ENCODE measurements around the gene NTM.

NTM gene

GRCh38 chr11:131373095-131373725, 2.8 kb downstream of the NTM start:
- DNase-seq = no peak

GRCh38 chr11:131373756-131374155, 3.3 kb downstream of the NTM start:
- no peak for DNase-seq

GRCh38 chr11:131375421-131375820, 5.0 kb downstream of the NTM start:
- no peak for DNase-seq

- DNase-seq = no peak
Measured at GRCh38 chr11:131375915-131376314, 5.5 kb downstream of the NTM start.

GRCh38 chr11:131378931-131379330, 8.5 kb downstream of the NTM start:
- no peak for DNase-seq

GRCh38 chr11:131385763-131386390, 15.5 kb downstream of the NTM start:
- no peak for DNase-seq

- DNase-seq = no peak
Measured at GRCh38 chr11:131386408-131386807, 16.0 kb downstream of the NTM start.

- no peak for DNase-seq
Measured at GRCh38 chr11:131388030-131388429, 17.6 kb downstream of the NTM start.

- DNase-seq = no peak
Measured at GRCh38 chr11:131389582-131389981, 19.2 kb downstream of the NTM start.

- no peak for DNase-seq
Measured at GRCh38 chr11:131391176-131391575, 20.8 kb downstream of the NTM start.

GRCh38 chr11:131392528-131393255, 22.3 kb downstream of the NTM start:
- no peak for DNase-seq

- DNase-seq = no peak
Measured at GRCh38 chr11:131393691-131394090, 23.3 kb downstream of the NTM start.

GRCh38 chr11:131397675-131398074, 27.3 kb downstream of the NTM start:
- no peak for DNase-seq

GRCh38 chr11:131402040-131402439, 31.6 kb downstream of the NTM start:
- DNase-seq = no peak

- DNase-seq = no peak
Measured at GRCh38 chr11:131404010-131404409, 33.6 kb downstream of the NTM start.

- DNase-seq = no peak
Measured at GRCh38 chr11:131408025-131408640, 37.7 kb downstream of the NTM start.

- DNase-seq = no peak
Measured at GRCh38 chr11:131409345-131409744, 38.9 kb downstream of the NTM start.

- DNase-seq = no peak
Measured at GRCh38 chr11:131411636-131412035, 41.2 kb downstream of the NTM start.

GRCh38 chr11:131412061-131412460, 41.6 kb downstream of the NTM start:
- DNase-seq = no peak

GRCh38 chr11:131413217-131413616, 42.8 kb downstream of the NTM start:
- DNase-seq = no peak

GRCh38 chr11:131418189-131418588, 47.8 kb downstream of the NTM start:
- DNase-seq = no peak

- no peak for DNase-seq
Measured at GRCh38 chr11:131421066-131421855, 50.8 kb downstream of the NTM start.

GRCh38 chr11:131422029-131422428, 51.6 kb downstream of the NTM start:
- no peak for DNase-seq
